BJ (cell line): ENCODE data around the gene PYGM. TPM values are rescaled to one million over a fixed set of nuclear protein-coding genes. Genes with fewer than 3 reads are reported as not detected.

Experiments used
- CTCF ChIA-PET: fragments of 350-600 bp; formaldehyde crosslinking; extraction: SDS; loops from one replicate; lab custom pipeline; 2021; ENCODE audit warnings: antibody characterized with exemption, inconsistent platforms; lab: Yijun Ruan, JAX
- POLR2A ChIA-PET: fragments of 300-600 bp; sonication (Branson Sonifier 250); formaldehyde crosslinking; extraction: SDS; loops from one replicate; lab custom pipeline; 2021; ENCODE audit warnings: antibody characterized with exemption; lab: Charles Lee
- DNase-seq: peaks from one replicate; pipeline ENCODE4 v3.0.0-alpha.2; 2011; ENCODE audit warnings: low read depth
- H3K27me3 ChIP-seq: 2 replicates; pipeline ENCODE4 v1.6.0; 2011; ENCODE audit warnings: low read length; ENCODE audit not compliant: control insufficient read depth, insufficient read depth
- H3K36me3 ChIP-seq: 2 replicates; pipeline ENCODE4 v1.5.1; 2011; ENCODE audit warnings: low read length; ENCODE audit not compliant: control insufficient read depth, insufficient read depth
- H3K4me3 ChIP-seq: 2 replicates; pipeline ENCODE4 v1.5.1; 2011; ENCODE audit warnings: low read depth, mild to moderate bottlenecking, control low read depth, low read length
- polyA plus RNA-seq: library from polyadenylated mRNA; depleted of rRNA; stranded (reverse); fragments of >200 nt; gene quantifications from 2 replicates; pipeline ENCODE4 v1.2.3, GENCODE V29; 2011; rRNA removed
- TF ChIP-seq, protein P1 (sequence below): IDR thresholded peaks from 2 replicates; pipeline ENCODE4 v1.5.1; 2011; ENCODE audit warnings: low read depth, mild to moderate bottlenecking, control low read depth, inconsistent platforms, low read length, moderate library complexity; ENCODE audit not compliant: insufficient read depth

The PYGM gene
- polyA plus RNA-seq, 1 experiment, result 0.10 TPM

DNA sequence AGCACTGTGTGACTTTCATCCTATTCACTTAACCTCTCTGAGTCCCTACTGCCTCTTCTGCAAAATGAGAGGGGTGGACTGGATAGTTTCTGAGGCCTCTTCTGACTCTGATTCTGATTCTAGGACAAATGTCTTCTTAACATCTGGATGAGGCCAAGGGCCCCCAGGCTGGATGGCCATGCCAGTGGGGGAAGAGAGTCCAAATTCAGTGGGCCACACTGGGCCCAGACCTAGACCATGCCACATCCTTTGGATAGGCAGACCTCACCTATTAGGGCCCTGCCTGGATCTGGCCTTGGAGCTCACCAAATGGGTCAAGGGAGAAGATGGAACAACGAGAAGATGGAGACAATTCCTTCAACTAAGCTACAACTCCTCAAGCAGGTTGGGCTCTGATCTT, 61.3 kb downstream of the PYGM start:
- H3K27me3 ChIP-seq, result peaks cover 34% of the 10 kb centered on the region
- no peak overlapping the region for H3K4me3 ChIP-seq
- ChIA-PET CTCF (interaction anchor here (3.5 kb wide), 1 partner anchor 9 kb away, joined by 25 read pairs; no protein-coding TSS in a partner anchor), POLR2A (no interaction called here)
- H3K36me3 ChIP-seq, result no peaks in the 10 kb centered on the region
- TF ChIP-seq, protein P1, sequence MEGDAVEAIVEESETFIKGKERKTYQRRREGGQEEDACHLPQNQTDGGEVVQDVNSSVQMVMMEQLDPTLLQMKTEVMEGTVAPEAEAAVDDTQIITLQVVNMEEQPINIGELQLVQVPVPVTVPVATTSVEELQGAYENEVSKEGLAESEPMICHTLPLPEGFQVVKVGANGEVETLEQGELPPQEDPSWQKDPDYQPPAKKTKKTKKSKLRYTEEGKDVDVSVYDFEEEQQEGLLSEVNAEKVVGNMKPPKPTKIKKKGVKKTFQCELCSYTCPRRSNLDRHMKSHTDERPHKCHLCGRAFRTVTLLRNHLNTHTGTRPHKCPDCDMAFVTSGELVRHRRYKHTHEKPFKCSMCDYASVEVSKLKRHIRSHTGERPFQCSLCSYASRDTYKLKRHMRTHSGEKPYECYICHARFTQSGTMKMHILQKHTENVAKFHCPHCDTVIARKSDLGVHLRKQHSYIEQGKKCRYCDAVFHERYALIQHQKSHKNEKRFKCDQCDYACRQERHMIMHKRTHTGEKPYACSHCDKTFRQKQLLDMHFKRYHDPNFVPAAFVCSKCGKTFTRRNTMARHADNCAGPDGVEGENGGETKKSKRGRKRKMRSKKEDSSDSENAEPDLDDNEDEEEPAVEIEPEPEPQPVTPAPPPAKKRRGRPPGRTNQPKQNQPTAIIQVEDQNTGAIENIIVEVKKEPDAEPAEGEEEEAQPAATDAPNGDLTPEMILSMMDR, result no peak
- no peak for DNase-seq

DNA sequence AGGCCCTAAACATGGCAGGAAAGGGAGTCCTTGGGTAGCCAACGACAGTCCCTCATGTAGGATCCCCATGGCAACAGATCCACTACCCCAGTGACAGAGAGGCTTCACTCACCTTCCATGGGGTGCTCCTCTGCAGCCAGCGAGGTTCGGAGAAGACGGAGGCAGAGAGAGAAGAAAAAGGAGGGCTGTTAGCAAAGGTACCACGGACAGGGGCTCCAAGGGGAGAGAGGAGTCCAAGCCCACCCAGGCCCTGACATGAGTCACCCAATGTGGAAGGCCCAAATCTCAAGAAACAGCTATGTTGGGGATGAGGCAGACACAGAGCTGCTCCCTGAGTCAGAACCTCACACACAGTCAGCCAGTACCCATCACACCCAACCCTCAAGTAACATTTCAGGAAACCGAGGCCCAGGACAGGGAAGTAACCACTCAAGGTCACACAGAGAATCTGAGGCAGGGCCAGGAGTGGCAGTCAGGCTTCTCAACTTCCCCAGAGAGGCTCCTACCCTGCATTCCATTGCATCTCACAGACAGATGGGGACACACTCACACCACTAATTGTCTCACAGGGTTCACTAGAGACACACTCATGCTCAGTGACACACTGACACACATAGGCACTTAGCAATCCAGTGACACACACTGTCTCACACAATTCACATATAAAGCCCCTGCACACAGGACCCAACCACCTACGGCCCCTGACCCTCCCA, 62.0 kb downstream of the PYGM start:
- ChIA-PET POLR2A (no interaction called here), CTCF (interaction anchor here (1.6 to 3.5 kb wide), 2 partner anchors 9 kb away, joined by 8 to 25 read pairs; no protein-coding TSS in a partner anchor)
- Histone ChIP-seq H3K4me3 (no peak overlapping the region), H3K36me3 (no peaks in the 10 kb centered on the region), H3K27me3 (peaks cover 37% of the 10 kb centered on the region)
- TF ChIP-seq, protein P1, result no peak
- no peak for DNase-seq

Other genes starting within 250 kb of the PYGM start
- not detected in 2 replicates for gene SLC22A11, start 204.0 kb downstream of the PYGM start, polyA plus RNA-seq
- gene SLC22A12, start 168.8 kb downstream of the PYGM start, polyA plus RNA-seq, result not detected in 2 replicates
- gene NRXN2, start 36.8 kb downstream of the PYGM start, polyA plus RNA-seq, result 0.05 and 0.20 TPM in 2 replicates
- gene RASGRP2, start 15.8 kb downstream of the PYGM start, polyA plus RNA-seq, result 3.2 and 5.3 TPM in 2 replicates
- gene SF1, start 18.6 kb upstream of the PYGM start, polyA plus RNA-seq, result 40.3 and 41.7 TPM in 2 replicates
- gene MAP4K2, start 43.2 kb upstream of the PYGM start, polyA plus RNA-seq, result 9.4 and 22.4 TPM in 2 replicates
- 14.4 and 27.8 TPM in 2 replicates for gene MEN1, start 50.6 kb upstream of the PYGM start, polyA plus RNA-seq
- gene CDC42BPG, start 84.7 kb upstream of the PYGM start, polyA plus RNA-seq, result 0.01 and 0.02 TPM in 2 replicates
- 95.3 and 191 TPM in 2 replicates for gene EHD1, start 118.6 kb upstream of the PYGM start, polyA plus RNA-seq
- gene ATG2A, start 157.2 kb upstream of the PYGM start, polyA plus RNA-seq, result 3.7 and 7.0 TPM in 2 replicates
- gene PPP2R5B, start 164.7 kb upstream of the PYGM start, polyA plus RNA-seq, result 16.0 and 18.5 TPM in 2 replicates
- gene GPHA2, start 175.9 kb upstream of the PYGM start, polyA plus RNA-seq, result not detected in 2 replicates
- gene MAJIN, start 212.1 kb upstream of the PYGM start, polyA plus RNA-seq, result not detected in 2 replicates
- 1.1 and 1.5 TPM in 2 replicates for gene BATF2, start 237.0 kb upstream of the PYGM start, polyA plus RNA-seq